Stimulated activated CD4-positive, alpha-beta T cell treated with anti-CD3 and anti-CD28 coated beads, Interleukin-4, amount 100 ng/mL, for 24 hours (primary cell): Measurements from ENCODE around the gene TRIM59.

Source experiments
- DNase-seq: peaks from one replicate; pipeline ENCODE4 v3.0.0-alpha.2; 2020

TRIM59 gene, protein sequence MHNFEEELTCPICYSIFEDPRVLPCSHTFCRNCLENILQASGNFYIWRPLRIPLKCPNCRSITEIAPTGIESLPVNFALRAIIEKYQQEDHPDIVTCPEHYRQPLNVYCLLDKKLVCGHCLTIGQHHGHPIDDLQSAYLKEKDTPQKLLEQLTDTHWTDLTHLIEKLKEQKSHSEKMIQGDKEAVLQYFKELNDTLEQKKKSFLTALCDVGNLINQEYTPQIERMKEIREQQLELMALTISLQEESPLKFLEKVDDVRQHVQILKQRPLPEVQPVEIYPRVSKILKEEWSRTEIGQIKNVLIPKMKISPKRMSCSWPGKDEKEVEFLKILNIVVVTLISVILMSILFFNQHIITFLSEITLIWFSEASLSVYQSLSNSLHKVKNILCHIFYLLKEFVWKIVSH

GRCh38 chr3:160449636-160450598 is at the start of gene TRIM59:
TSS of gene TRIM59 (minus strand) at chr3:160449786. CDS start at chr3:160439183, 10,603 bp downstream.
- peak; percentile 96 for DNase-seq

- DNase-seq: no peak
These were observed 48.6 kb upstream of the TRIM59 start for GRCh38 chr3:160498202-160498601.

DNA sequence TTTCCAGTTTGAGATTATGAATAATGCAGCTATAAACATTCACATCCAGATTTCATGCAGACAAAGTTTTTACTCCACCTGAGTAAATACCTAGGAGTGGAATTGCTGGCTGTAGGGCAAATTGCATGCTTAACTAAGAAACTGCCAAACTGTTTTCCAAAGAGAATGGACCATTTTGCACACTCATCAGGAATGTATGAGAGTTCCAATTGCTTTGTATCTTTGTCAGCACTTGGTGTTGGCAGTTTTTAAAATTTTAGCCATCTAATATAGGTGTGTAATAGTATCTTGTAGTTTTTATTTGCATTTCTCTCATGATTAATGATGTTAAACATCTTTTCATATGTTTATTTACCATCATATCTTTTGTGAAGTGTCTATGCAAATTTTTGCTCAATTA is 40.6 kb upstream of the TRIM59 start:
- no peak for DNase-seq

GRCh38 chr3:160486459-160486869 is 36.9 kb upstream of the TRIM59 start:
- DNase-seq: no peak

DNA sequence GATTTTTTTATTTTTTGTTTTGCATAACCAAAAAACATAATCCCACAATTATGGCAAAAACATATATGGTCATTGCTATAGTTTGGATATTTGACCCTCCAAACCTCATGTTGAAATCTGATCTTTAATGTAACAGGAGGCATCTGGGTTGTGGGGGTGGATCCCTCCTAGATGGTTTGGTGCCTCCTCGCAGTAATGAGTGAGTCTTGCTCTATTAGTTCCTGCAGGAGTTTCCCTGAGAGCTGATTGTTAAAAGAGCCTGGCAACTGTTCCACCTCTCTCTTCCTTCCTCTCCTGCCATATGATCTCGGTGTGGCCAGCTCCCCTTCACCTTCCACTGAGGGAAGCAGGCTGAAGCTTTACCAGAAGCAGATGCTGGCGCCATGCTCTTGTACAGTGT is 33.2 kb upstream of the TRIM59 start:
- DNase-seq: no peak

DNA sequence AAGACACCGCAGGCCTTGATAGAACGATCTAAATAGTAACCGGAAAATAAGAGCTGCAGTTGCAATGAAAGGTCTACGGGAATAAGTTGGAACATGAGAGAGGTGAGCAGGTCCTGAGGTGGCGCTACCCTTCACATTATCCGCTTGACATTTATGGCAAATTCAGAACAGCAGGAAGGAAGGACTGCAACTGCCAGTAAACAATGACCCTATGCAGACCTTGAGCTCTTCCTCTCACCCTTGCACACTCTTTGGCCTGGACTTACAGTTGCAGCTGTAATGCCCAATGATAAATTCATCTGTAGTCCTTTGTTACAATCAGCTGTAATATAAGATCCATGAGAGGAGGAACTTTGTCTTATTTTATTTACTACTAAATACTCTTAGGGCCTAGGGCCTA is 32.3 kb upstream of the TRIM59 start:
- DNase-seq: no peak

- no peak for DNase-seq
These were observed 31.3 kb upstream of the TRIM59 start for GRCh38 chr3:160480931-160481330.

DNA sequence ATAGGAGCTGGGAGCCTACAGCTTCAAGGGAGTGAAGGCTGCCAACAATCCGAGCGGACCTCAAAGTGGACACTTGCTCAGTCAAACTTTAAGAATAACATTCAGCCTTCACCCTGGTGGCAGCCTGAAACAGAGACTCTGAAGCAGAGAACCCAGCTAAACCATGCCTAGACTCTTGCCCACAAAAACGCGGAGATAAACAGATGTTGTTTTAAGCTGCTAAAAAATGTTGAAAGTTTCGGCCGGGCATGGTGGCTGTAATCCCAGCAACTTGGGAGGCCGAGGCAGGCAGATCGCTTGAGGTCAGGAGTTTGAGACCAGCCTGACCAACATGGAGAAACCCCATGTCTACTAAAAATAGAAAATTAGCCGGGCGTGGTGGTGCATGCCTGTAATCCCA is 29.8 kb upstream of the TRIM59 start:
- no peak for DNase-seq

GRCh38 chr3:160478338-160478737 is 28.8 kb upstream of the TRIM59 start:
- DNase-seq: no peak

- DNase-seq: no peak
These were observed 28.2 kb upstream of the TRIM59 start for GRCh38 chr3:160477750-160478149.

GRCh38 chr3:160475884-160476283 is 26.3 kb upstream of the TRIM59 start:
- no peak for DNase-seq

DNA sequence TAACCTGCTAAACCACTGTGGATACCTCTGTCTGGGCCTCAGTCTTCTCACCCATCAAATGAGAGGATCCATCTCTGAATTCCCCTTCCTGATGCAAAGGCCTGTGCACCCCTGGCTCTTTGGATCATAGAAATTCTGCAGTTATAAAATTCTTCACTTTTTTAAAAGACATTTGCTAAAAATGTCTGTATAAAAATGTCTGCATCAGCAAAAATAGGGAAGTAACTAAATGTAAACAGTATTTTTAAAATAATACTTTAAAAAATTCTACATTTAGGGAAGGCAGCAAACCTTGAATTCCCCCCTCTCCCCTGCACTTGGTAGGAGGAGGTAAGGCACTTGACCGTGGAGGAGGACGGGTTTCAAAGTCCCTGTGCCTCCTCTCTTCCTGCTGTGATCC is 25.6 kb upstream of the TRIM59 start:
- DNase-seq: no peak

GRCh38 chr3:160474416-160474838 is 24.8 kb upstream of the TRIM59 start:
- no peak for DNase-seq

- DNase-seq: no peak
These were observed 24.4 kb upstream of the TRIM59 start for GRCh38 chr3:160473978-160474377.

DNA sequence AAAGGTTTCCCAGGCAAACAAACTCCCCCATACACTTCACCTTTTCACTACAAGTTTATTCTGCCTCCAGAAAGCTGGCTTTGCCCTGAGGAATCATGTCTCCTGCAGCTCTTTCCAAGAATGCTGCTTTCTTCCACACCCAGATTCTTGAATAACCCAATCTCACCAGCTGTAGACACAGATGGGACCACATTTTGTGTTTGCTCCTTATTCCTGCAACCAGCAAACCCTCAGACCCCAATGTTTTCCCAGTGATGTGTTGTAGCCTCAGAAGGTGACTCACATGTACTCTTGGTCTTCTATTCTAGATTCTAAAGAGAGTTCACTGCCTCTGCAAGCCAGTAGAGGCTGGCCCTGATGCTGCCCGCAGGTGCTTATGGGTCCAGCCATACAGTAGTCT is 23.6 kb upstream of the TRIM59 start:
- no peak for DNase-seq

DNA sequence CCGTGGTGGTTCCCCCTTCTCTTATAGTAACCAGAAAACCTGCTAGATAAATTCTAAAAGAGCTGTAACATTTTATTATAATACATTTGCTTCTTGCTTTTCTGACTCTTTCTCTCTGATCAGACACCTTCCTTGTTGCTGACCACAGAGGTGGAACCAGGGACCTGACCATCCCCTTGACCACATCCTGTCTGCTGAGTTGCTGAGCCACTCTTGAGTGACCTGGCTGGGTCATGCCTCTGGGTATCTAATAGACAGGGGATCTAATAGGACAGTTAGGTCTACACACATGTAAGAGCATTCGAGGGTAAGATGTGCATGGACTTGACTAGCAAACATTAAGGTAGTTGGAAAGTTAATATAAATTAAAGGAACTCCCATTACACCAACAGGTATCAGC is 22.8 kb upstream of the TRIM59 start:
- DNase-seq: no peak

GRCh38 chr3:160471892-160472291 is 22.3 kb upstream of the TRIM59 start:
- no peak for DNase-seq

DNA sequence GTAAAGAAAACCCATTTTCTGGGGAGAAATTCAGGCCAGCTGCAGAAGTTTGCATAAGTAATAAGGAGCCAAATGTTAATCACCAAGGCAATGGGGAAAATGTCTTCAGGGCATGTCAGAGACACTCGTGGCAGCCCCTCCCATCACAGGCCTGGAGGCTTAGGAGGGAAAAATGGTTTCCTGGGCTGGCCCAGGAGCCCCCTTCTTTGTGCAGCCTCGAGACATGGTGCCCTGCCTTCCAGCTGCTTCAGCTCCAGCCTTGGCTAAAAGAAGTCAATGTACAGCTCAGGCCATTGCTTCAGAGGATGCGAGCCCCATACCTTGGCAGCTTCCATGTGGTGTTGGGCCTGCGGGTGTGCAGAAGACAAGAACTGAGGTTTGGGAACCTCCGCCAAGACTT is 20.6 kb upstream of the TRIM59 start:
- no peak for DNase-seq

- DNase-seq: no peak
These were observed 15.4 kb upstream of the TRIM59 start for GRCh38 chr3:160464971-160465370.

- DNase-seq: no peak
These were observed 14.7 kb upstream of the TRIM59 start for GRCh38 chr3:160464321-160464720.

GRCh38 chr3:160460033-160460432 is 10.4 kb upstream of the TRIM59 start:
- no peak for DNase-seq

DNA sequence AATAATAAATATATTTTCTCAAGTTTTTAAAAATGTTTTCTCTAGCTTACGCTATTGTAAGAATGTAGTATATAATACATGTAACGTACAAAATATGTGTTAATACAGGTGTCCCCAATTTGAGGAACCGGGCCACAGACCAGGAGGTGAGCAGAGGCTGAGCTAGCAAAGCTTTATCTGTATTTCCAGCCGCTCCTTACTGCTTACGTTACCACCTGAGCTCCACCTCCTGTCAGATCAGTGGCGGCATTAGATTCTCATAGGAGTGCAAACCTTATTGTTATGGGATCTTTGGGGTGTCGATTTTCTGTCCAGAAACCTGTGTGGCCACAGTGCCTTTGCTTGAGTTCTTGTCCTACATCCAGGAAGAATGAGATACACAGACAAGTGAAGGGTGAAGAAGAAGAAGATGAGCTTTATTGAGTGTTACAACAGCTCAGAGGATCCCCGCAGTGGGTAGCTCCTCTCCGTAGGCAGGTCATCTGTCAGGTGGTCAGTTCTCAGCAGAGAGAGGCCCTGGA is 9.9 kb upstream of the TRIM59 start:
- DNase-seq: no peak

- no peak for DNase-seq
These were observed 8.6 kb upstream of the TRIM59 start for GRCh38 chr3:160458151-160458550.

- no peak for DNase-seq
These were observed 6.3 kb upstream of the TRIM59 start for GRCh38 chr3:160455846-160456245.
